ENCODE data around the gene EXD3. TPM values are rescaled to one million over a fixed set of nuclear protein-coding genes. Genes with fewer than 3 reads are reported as not detected.

Gene EXD3
- total RNA-seq, 2 experiments from 2014 or later, result 8.1 to 9.0 TPM

DNA sequence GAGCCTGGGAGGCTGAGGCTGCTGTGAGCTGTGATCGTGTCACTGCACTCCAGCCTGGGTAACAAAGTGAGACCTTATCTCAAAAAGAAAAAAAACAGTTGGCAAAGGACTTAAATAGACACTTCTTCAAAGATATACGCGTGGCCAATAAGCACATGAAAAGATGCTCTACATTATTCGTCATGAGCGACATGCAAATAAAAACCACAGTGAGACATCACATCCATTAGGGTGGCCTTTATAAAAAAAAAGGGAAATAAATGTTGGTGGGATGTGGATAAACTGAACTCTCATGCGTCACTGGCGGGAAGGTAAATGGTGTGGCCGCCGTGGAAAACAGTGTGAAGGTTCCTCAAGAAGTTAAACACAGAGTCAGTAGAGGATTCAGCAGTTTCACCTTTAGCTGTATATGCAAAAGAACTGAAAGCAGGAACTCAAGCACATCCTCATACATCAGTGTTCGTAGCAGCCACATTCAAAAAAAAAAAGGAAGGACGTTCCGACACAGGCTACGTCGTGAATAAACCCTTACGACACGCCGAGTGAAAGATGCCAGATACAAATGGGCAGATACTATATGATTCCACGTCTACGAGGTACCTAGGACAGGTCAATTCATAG is 96.4 kb downstream of the EXD3 start:
- ChIA-PET CTCF (interaction anchor here (0.6 to 1.4 kb wide), 2 partner anchors 9 to 40 kb away, joined by 3 to 4 read pairs; no protein-coding TSS in a partner anchor), POLR2A (interaction anchor here (0.7 kb wide), 1 partner anchor 121 kb away, joined by 3 read pairs; no protein-coding TSS in a partner anchor)
- Mint-ChIP-seq H3K4me1 (ENCODE audit: low read depth) (peaks cover 4% of the 10 kb centered on the region), H3K27ac (peak overlapping the region; percentile 31), H3K36me3 (ENCODE audit: low read depth) (peaks cover 2% of the 10 kb centered on the region), H3K27me3 (peaks cover 15% of the 10 kb centered on the region), H3K4me3 (peak overlapping the region; percentile 11), H3K9me3 (peaks cover 3% of the 10 kb centered on the region)
- TF ChIP-seq, protein P1, sequence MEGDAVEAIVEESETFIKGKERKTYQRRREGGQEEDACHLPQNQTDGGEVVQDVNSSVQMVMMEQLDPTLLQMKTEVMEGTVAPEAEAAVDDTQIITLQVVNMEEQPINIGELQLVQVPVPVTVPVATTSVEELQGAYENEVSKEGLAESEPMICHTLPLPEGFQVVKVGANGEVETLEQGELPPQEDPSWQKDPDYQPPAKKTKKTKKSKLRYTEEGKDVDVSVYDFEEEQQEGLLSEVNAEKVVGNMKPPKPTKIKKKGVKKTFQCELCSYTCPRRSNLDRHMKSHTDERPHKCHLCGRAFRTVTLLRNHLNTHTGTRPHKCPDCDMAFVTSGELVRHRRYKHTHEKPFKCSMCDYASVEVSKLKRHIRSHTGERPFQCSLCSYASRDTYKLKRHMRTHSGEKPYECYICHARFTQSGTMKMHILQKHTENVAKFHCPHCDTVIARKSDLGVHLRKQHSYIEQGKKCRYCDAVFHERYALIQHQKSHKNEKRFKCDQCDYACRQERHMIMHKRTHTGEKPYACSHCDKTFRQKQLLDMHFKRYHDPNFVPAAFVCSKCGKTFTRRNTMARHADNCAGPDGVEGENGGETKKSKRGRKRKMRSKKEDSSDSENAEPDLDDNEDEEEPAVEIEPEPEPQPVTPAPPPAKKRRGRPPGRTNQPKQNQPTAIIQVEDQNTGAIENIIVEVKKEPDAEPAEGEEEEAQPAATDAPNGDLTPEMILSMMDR (IDR thresholded peaks at IDR 0.05), result no peak
- DNase-seq, result no peak
- peak; percentile 85 for ATAC-seq
- intact Hi-C loops (cut with micrococcal nuclease), result no loop called here

DNA sequence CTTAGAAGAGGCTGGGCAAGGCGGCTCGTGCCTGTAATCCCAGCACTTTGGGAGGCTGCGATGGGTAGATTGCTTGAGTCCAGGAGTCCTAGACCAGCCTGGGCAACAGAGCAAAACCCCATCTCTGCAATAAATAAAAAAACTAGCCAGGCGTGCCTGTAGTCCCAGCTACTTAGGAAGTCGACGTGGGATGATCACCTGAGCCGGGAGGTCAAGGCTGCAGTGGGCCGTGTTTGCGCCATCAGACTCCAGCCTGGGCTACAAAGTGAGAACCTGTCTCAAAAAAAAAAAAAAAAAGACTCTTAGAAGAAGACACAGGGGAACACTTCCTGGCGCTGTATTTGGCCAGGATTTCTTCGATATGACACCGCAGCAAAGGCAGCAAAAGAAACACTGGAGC is 97.2 kb downstream of the EXD3 start:
- intact Hi-C loops (cut with micrococcal nuclease), result no loop called here
- TF ChIP-seq, protein P1 (IDR thresholded peaks at IDR 0.05), result no peak
- Mint-ChIP-seq H3K27ac (no peak overlapping the region), H3K9me3 (peaks cover 3% of the 10 kb centered on the region), H3K27me3 (peaks cover 15% of the 10 kb centered on the region), H3K4me1 (ENCODE audit: low read depth) (peaks cover 4% of the 10 kb centered on the region), H3K36me3 (ENCODE audit: low read depth) (peaks cover 2% of the 10 kb centered on the region), H3K4me3 (no peak overlapping the region)
- DNase-seq (no peak), ATAC-seq (no peak)
- POLR2A ChIA-PET, result no interaction called here
- CTCF ChIA-PET, result interaction anchor here (1.1 to 1.4 kb wide), 2 partner anchors 9 to 24 kb away, joined by 3 to 4 read pairs; partner anchors contain the start of gene NRARP

DNA sequence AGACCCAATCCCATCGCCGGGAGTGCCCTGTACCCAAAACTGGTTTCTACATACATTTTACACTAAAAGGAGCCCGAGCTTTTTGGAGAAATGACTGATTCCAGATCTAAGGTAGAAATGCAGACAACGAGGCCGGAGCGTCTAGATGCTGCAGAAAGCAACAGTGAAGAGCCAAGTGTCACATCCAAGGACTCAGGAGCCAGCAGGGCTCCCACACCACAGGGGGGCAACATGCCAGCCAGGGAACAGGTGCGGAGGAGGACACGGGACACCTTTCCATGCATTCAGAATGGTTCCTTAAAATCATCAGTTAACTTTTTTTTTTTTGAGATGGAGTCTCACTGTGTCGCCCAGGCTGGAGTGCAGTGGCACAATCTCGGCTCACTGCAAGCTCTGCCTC is 97.8 kb downstream of the EXD3 start:
- H3K4me3 Mint-ChIP-seq, result no peak overlapping the region
- ATAC-seq (no peak), DNase-seq (no peak)
- TF ChIP-seq, protein P1 (IDR thresholded peaks at IDR 0.05), result no peak
- H3K27ac Mint-ChIP-seq, result no peak overlapping the region
- peaks cover 15% of the 10 kb centered on the region for H3K27me3 Mint-ChIP-seq
- POLR2A ChIA-PET, result interaction anchor here (1.5 kb wide), 1 partner anchor 23 kb away, joined by 5 read pairs; the partner anchor contains the start of gene NRARP
- H3K36me3 Mint-ChIP-seq (ENCODE audit: low read depth), result peaks cover 2% of the 10 kb centered on the region
- intact Hi-C loops (cut with micrococcal nuclease), result no loop called here
- peaks cover 3% of the 10 kb centered on the region for H3K9me3 Mint-ChIP-seq
- H3K4me1 Mint-ChIP-seq (ENCODE audit: low read depth), result peaks cover 9% of the 10 kb centered on the region
- CTCF ChIA-PET, result interaction anchor here (1.1 kb wide), 1 partner anchor 23 kb away, joined by 3 read pairs; the partner anchor contains the start of gene NRARP

DNA sequence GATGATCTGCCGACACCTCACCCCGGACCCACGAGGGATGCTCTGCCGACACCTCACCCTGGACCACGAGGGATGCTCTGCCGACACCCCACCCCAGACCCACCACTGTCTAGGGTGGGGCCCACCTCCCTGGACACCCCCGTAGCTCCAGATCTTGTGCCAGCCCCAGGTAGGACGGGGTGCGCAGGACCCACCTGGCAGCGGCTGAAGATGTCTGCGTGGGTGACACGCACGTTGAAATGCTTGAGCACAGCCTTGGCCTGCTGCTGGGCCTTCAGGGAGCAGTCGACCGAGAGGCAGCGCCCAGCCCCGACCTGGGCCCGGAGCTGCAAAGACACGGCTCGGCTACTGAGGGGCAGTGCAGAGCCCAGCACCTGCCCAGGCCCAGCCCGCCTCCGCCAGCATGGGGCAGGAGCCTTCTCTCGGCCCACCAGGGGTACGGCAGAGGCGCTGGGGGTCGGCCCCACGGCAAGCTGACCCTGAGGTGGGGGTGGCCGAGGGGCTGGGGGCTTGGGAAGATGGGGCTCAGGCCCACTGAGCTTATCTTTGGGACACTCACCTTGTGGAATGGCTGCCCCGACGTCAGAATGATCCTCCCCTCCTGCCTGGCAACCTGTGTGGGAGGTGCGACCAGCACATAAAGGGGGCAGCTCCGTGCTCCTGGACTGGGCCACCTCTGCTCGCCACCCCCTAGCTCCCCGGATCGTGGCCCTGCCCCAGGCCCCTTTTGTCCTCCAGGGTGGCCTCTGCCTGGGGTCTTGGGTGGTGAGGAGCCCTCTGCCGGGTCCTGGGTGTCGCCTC is 99.2 kb downstream of the EXD3 start:
- H3K27me3 Mint-ChIP-seq, result peaks cover 15% of the 10 kb centered on the region
- peaks cover 9% of the 10 kb centered on the region for H3K4me1 Mint-ChIP-seq (ENCODE audit: low read depth)
- no peak for DNase-seq
- ChIA-PET POLR2A (interaction anchor here (1.5 kb wide), 1 partner anchor 21 kb away, joined by 5 read pairs; the partner anchor contains the start of gene NRARP), CTCF (interaction anchor here (1.1 kb wide), 1 partner anchor 22 kb away, joined by 3 read pairs; the partner anchor contains the start of gene NRARP)
- ATAC-seq, result no peak
- intact Hi-C loops (cut with micrococcal nuclease), result no loop called here
- TF ChIP-seq, protein P1 (IDR thresholded peaks at IDR 0.05), result no peak
- peaks cover 3% of the 10 kb centered on the region for H3K9me3 Mint-ChIP-seq
- H3K36me3 Mint-ChIP-seq (ENCODE audit: low read depth), result peaks cover 2% of the 10 kb centered on the region
- no peak overlapping the region for H3K4me3 Mint-ChIP-seq
- H3K27ac Mint-ChIP-seq, result no peak overlapping the region
